Activated CD8-positive, alpha-beta memory T cell treated with anti-CD3 and anti-CD28 coated beads, Interleukin-2, amount 50 U/mL, for 1 hour (primary cell): Measurements from ENCODE around the gene ELF4.

Source experiments
- DNase-seq: peaks from one replicate; pipeline ENCODE4 v3.0.0-alpha.2; 2020; ENCODE audit errors: extremely low read depth

Gene ELF4

GRCh38 chrX:130047416-130047815 is 62.9 kb downstream of the ELF4 start:
- DNase-seq, result no peak

GRCh38 chrX:130039847-130040246 is 70.5 kb downstream of the ELF4 start:
- no peak for DNase-seq

GRCh38 chrX:130034178-130034577 is 76.1 kb downstream of the ELF4 start:
- no peak for DNase-seq

GRCh38 chrX:130032552-130032951 is 77.7 kb downstream of the ELF4 start:
- no peak for DNase-seq

- no peak for DNase-seq
Observed at GRCh38 chrX:130030826-130031225, 79.5 kb downstream of the ELF4 start.

DNA sequence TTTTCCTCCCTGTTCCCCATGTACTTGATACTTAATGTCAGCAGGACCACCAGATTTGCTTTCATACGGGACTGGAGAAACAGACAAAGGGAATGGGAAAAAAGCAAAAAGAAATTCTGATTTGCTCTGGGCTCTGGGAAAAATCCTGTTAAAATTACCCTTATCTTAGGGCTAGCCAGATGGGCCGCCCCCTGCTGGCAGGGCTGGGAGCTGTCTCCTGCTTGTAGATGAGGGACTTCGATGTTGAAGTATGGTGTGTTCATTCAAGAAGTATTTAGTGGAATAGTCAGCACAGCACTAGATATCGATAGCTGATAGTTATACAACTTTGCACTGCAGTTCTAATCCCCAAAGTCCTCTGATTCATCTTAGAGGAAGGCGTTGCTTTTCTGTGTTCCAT is 82.1 kb downstream of the ELF4 start:
- DNase-seq, result no peak

DNA sequence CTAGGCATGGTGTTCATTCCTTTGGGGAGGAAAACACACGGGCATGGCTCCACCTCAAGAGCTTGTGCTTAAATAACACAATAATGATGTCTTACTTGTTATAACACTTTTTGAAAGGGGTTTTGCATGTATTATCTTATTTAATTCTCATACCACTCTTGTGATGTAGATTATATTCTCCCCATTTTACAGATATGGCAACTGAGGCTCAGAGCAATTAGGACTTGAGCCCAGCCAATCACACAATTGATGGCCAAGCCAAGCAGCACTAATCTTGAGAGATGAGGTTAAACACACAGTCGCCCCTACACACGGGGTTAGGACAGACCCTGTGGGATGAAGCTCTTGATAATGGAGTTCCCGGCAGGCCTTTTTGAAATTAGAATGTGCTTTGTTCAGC is 82.7 kb downstream of the ELF4 start:
- DNase-seq, result no peak

DNA sequence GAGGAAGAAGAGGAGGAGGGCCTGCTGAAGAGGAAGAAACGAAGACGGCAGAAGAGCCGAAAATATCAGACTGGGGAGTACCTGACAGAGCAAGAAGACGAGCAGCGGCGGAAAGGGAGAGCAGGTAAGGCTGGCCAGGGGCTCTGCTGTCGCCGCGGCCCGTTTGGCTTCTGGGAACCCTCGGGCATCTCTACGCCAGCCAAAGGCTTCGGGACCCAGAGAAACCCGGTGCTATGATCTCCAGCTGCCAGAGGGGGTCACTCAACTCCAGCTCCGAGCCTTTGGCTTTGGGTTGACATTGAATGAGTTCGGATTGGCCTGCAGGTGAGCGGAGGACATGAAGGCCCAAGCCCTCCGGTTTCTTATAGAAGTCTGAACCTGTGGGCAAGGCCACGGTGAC is 85.0 kb downstream of the ELF4 start:
- no peak for DNase-seq

DNA sequence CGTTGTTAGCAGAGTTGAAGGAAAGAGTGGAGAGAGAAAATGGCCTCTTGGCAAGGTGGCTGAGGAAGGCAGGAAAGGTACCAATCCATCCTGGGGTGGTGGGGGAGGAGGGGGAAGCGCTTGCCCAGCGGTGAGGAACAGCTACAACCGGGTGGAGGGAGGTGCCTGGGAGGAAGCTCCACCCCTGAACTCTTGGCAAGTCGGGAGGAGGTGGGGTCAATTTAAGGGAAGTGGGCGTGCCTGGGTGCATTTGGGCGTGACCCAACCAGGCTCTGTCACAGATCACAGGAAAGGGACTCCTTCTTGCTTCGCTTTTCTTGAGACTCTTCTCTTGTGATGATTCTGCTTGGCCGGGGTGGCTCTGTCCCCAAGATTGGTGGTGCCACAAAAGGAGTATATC is 86.2 kb downstream of the ELF4 start:
- DNase-seq, result peak; percentile 49

GRCh38 chrX:130020661-130021324 is 89.5 kb downstream of the ELF4 start:
- DNase-seq, result no peak

GRCh38 chrX:130018143-130018542 is 92.2 kb downstream of the ELF4 start:
- no peak for DNase-seq

GRCh38 chrX:130015181-130015580 is 95.1 kb downstream of the ELF4 start:
- no peak for DNase-seq
